A673 (cell line): ENCODE measurements around the gene SLCO4C1.

ENCODE experiments used
- CTCF ChIP-seq: fragments of 300-800, 200-600 bp; sonication (generic); conservative IDR thresholded peaks from 2 replicates; pipeline ENCODE4 v1.5.1; 2017; ENCODE audit warnings: low read depth, mild to moderate bottlenecking, antibody characterized with exemption, low read length, moderate library complexity, mixed read lengths
- EZH2 ChIP-seq: fragments of 200-600 bp; sonication (generic); IDR thresholded peaks from 2 replicates; pipeline ENCODE4 v1.6.1; 2017; ENCODE audit warnings: borderline replicate concordance, low read depth, mild to moderate bottlenecking, mixed read lengths, antibody characterized with exemption, low read length; ENCODE audit not compliant: poor library complexity, severe bottlenecking

- TF ChIP-seq EZH2: no peak
- TF ChIP-seq CTCF: no peak
These were observed 28.6 kb upstream of the SLCO4C1 start for GRCh38 chr5:102324714-102325113.
